HTERT RPE-1 (cell line): ENCODE results near the gene SMIM5.

Source experiments
- in situ Hi-C: fragments of 300-500 bp; cut with MboI; formaldehyde crosslinking; loops from 4 replicates; pipeline ENCODE4 v1.14.3; 2020; ENCODE audit warnings: low sequenced_read_pairs

Gene SMIM5

GRCh38 chr17:75664099-75664549, 30.9 kb downstream of the SMIM5 start:
- in situ Hi-C loops, result no loop called here

- in situ Hi-C loops, result no loop called here
Measured at GRCh38 chr17:75665981-75666380, 32.7 kb downstream of the SMIM5 start.

GRCh38 chr17:75666959-75667790, 33.9 kb downstream of the SMIM5 start, which contains the start of the genes RECQL5 and SAP30BP:
RECQL5 (minus strand) TSS chr17:75667154; CDS start chr17:75666557, 597 bp downstream.
SAP30BP (plus strand) TSS chr17:75667338; CDS start chr17:75667373, 35 bp downstream.
- in situ Hi-C loops, result no loop called here

- in situ Hi-C loops, result no loop called here
Measured at GRCh38 chr17:75667825-75668224, 34.6 kb downstream of the SMIM5 start.

GRCh38 chr17:75668489-75668888, 35.3 kb downstream of the SMIM5 start:
- in situ Hi-C loops, result no loop called here

- in situ Hi-C loops, result no loop called here
Measured at GRCh38 chr17:75670868-75671267, 37.6 kb downstream of the SMIM5 start.

- in situ Hi-C loops, result no loop called here
Measured at GRCh38 chr17:75672011-75672410, 38.8 kb downstream of the SMIM5 start.

- in situ Hi-C loops, result no loop called here
Measured at GRCh38 chr17:75673487-75673886, 40.3 kb downstream of the SMIM5 start.

- in situ Hi-C loops, result no loop called here
Measured at GRCh38 chr17:75676461-75676860, 43.2 kb downstream of the SMIM5 start.

GRCh38 chr17:75679706-75680211, 46.5 kb downstream of the SMIM5 start:
- in situ Hi-C loops, result no loop called here

- in situ Hi-C loops, result no loop called here
Measured at GRCh38 chr17:75680431-75680830, 47.2 kb downstream of the SMIM5 start.

- in situ Hi-C loops, result no loop called here
Measured at GRCh38 chr17:75681289-75681688, 48.1 kb downstream of the SMIM5 start.

- in situ Hi-C loops, result no loop called here
Measured at GRCh38 chr17:75683583-75683982, 50.3 kb downstream of the SMIM5 start.

- in situ Hi-C loops, result no loop called here
Measured at GRCh38 chr17:75684249-75684648, 51.0 kb downstream of the SMIM5 start.

GRCh38 chr17:75684924-75685323, 51.7 kb downstream of the SMIM5 start:
- in situ Hi-C loops, result no loop called here

- in situ Hi-C loops, result no loop called here
Measured at GRCh38 chr17:75685499-75685898, 52.3 kb downstream of the SMIM5 start.

GRCh38 chr17:75688209-75688825, 55.1 kb downstream of the SMIM5 start:
- in situ Hi-C loops, result no loop called here

- in situ Hi-C loops, result no loop called here
Measured at GRCh38 chr17:75689441-75689873, 56.2 kb downstream of the SMIM5 start.
